ENCODE results near the gene FKBP5.
"Not testable (repeated sequence)": the region's sequence is repeated elsewhere in the genome, so short reads cannot be mapped to it uniquely, and the experiment has no call there.

GRCh38 chr6:35670453-35670852, 18.3 kb downstream of the FKBP5 start:
- not testable (repeated sequence) for TF ChIP-seq CTCF (conservative IDR thresholded peaks at IDR 0.05; ENCODE audit: low read depth, low read length); EZH2phosphoT487 (IDR thresholded peaks at IDR 0.05; ENCODE audit: borderline replicate concordance, low read length); EZH2 (IDR thresholded peaks at IDR 0.05; ENCODE audit: low read length, unreplicated experiment)

Measured in PC-3 (cell line).